Activated T-helper 1 cell treated with Interleukin-2 at 50 U/mL for 16 hours (primary cell): ENCODE measurements around the gene TMTC1.
"Not testable (repeated sequence)": the region's sequence is repeated elsewhere in the genome, so short reads cannot be mapped to it uniquely, and the experiment has no call there.

Source experiments
- DNase-seq: peaks from one replicate; pipeline ENCODE4 v3.0.0-alpha.2; 2020; ENCODE audit warnings: low read depth

The TMTC1 gene

GRCh38 chr12:29572938-29573337 lies 210.8 kb downstream of the TMTC1 start:
- DNase-seq = no peak

- no peak for DNase-seq
Observed at GRCh38 chr12:29572464-29572863, 211.3 kb downstream of the TMTC1 start.

GRCh38 chr12:29569132-29569757 lies 214.5 kb downstream of the TMTC1 start:
- DNase-seq = no peak

GRCh38 chr12:29566441-29566840 lies 217.3 kb downstream of the TMTC1 start:
- DNase-seq = no peak

GRCh38 chr12:29565727-29566126 lies 218.0 kb downstream of the TMTC1 start:
- DNase-seq = no peak

- no peak for DNase-seq
Observed at GRCh38 chr12:29564925-29565324, 218.8 kb downstream of the TMTC1 start.

- no peak for DNase-seq
Observed at GRCh38 chr12:29563636-29564035, 220.1 kb downstream of the TMTC1 start.

GRCh38 chr12:29563071-29563470 lies 220.7 kb downstream of the TMTC1 start:
- no peak for DNase-seq

- no peak for DNase-seq
Observed at GRCh38 chr12:29562110-29562804, 221.5 kb downstream of the TMTC1 start.

GRCh38 chr12:29561664-29562071 lies 222.1 kb downstream of the TMTC1 start:
- DNase-seq = no peak

GRCh38 chr12:29559198-29559597 lies 224.5 kb downstream of the TMTC1 start:
- DNase-seq = no peak

- DNase-seq = no peak
Observed at GRCh38 chr12:29556363-29556762, 227.4 kb downstream of the TMTC1 start.

- DNase-seq = not testable (repeated sequence)
Observed at GRCh38 chr12:29555451-29555850, 228.3 kb downstream of the TMTC1 start.

- DNase-seq = no peak
Observed at GRCh38 chr12:29552994-29553748, 230.6 kb downstream of the TMTC1 start.

- peak; percentile 29 for DNase-seq
Observed at GRCh38 chr12:29552324-29552927, 231.3 kb downstream of the TMTC1 start.

- DNase-seq = no peak
Observed at GRCh38 chr12:29551812-29552211, 231.9 kb downstream of the TMTC1 start.

GRCh38 chr12:29547864-29548263 lies 235.9 kb downstream of the TMTC1 start:
- no peak for DNase-seq

GRCh38 chr12:29547151-29547632 lies 236.6 kb downstream of the TMTC1 start:
- no peak for DNase-seq

GRCh38 chr12:29546000-29546399 lies 237.7 kb downstream of the TMTC1 start:
- no peak for DNase-seq

- no peak for DNase-seq
Observed at GRCh38 chr12:29545102-29545467, 238.7 kb downstream of the TMTC1 start.

GRCh38 chr12:29544428-29545101 lies 239.2 kb downstream of the TMTC1 start:
- no peak for DNase-seq

GRCh38 chr12:29543036-29543435 lies 240.7 kb downstream of the TMTC1 start:
- no peak for DNase-seq
